GM12801 (cell line): ENCODE data around the gene PIGR.

Source experiments
- CTCF ChIP-seq: IDR thresholded peaks from one replicate; pipeline ENCODE4 v1.5.1; 2011; ENCODE audit warnings: control low read depth; ENCODE audit not compliant: insufficient read length; ENCODE audit errors: extremely low read depth

Gene PIGR

DNA sequence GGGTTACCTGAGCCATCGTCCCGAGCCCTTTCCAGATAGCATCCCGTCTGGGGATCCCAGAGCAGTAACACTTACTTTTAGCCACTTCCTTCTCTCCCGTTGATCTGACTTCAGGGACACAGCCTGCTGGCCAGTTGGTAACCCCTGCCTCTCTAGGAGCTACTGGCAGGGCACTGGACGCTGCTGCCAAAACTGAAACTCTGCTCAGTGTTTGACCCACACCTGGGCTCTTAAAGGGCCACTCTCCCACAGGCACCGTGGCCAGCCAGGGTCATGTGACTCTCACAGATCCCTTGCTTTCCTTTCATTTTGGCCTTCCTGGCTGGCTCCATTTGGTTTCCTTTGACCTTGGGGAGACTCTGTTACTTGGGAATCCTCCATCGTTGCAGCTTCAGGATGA is at the start of gene PIGR:
PIGR (minus strand) TSS at position 206 of the 400 bp plus-strand sequence. CDS start 5,935 bp downstream, outside the sequence.
- TF ChIP-seq CTCF: no peak

- no peak for TF ChIP-seq CTCF
Observed at GRCh38 chr1:206992790-206993189, 46.5 kb upstream of the PIGR start.

- no peak for TF ChIP-seq CTCF
Observed at GRCh38 chr1:206987873-206988272, 41.6 kb upstream of the PIGR start.

- no peak for TF ChIP-seq CTCF
Observed at GRCh38 chr1:206986885-206987284, 40.6 kb upstream of the PIGR start.

- no peak for TF ChIP-seq CTCF
Observed at GRCh38 chr1:206986402-206986801, 40.1 kb upstream of the PIGR start.

GRCh38 chr1:206985162-206985749 is 39.0 kb upstream of the PIGR start:
- TF ChIP-seq CTCF: no peak

- TF ChIP-seq CTCF: no peak
Observed at GRCh38 chr1:206982216-206982615, 36.0 kb upstream of the PIGR start.
